ENCODE measurements around the gene DMAC2. TPM values are rescaled to one million over a fixed set of nuclear protein-coding genes. Genes with fewer than 3 reads are reported as not detected.

DMAC2 gene
- total and polyA plus RNA-seq, 2 of the 13 experiments (the other 11 are each of a cell fraction or from before 2014, with no cell fraction given): 39.0 to 66.0 TPM

GRCh38 chr19:41426952-41427646 lies 12.6 kb downstream of the DMAC2 start, which contains the start of gene B3GNT8:
Gene B3GNT8, minus strand, starts transcription at chr19:41427374. Its CDS starts 596 bp downstream, at chr19:41426778.
- peak within 1 kb of the TSS; percentile 90 for H3K4me2 ChIP-seq (ENCODE audit: low read depth, low read length)
- DNase-seq (ENCODE audit: low spot score) (peak; percentile 59), FAIRE-seq (no peak), ATAC-seq (peak; percentile 92)
- ChIA-PET CTCF (ENCODE audit: low intra/inter-chr PET ratio, low total read pairs) (no interaction called here), POLR2A (interaction anchor here (0.8 to 3.7 kb wide), 10 partner anchors 9 to 164 kb away, joined by 3 to 55 read pairs (median 4); partner anchors contain the start of genes B9D2 and DMAC2)
- peaks cover 52% of the 10 kb centered on the region for H3K4me1 ChIP-seq (ENCODE audit: insufficient read depth, low read length)
- 11% methylated on average over 16 of the region's 19 CpGs for WGBS (ENCODE audit: low lambda C conversion rate)
- no peaks in the 10 kb centered on the region for H3K79me2 ChIP-seq (ENCODE audit: insufficient read depth, low read length)
- peak within 1 kb of the TSS; percentile 48 for H3K27ac ChIP-seq (ENCODE audit: extremely low read length, insufficient read depth, low read length)
- no peaks in the 10 kb centered on the region for H4K20me1 ChIP-seq (ENCODE audit: insufficient read depth, low read length)
- H3K9ac ChIP-seq (ENCODE audit: insufficient read depth, low read depth, low read length): peak within 1 kb of the TSS; percentile 80
- intact Hi-C loops (cut with micrococcal nuclease; ENCODE audit: unreplicated experiment) (no loop called here), in situ Hi-C loops (cut with HindIII; ENCODE audit: extremely low pct_ligation_motif_present, low pct_unique_long_range_greater_than_20kb) (no loop called here)
- peaks cover 14 to 17% of the 10 kb centered on the region in 2 experiments; a peak in 3 of 5 replicates for H3K36me3 ChIP-seq (replicated peaks in 1 of 2; ENCODE audit: control insufficient read depth in 1 of 2, insufficient read depth in 2 of 2, low read length in 2 of 2)
- no peaks in the 10 kb centered on the region for H3K9me3 ChIP-seq (ENCODE audit: low read length)
- TSS peak; percentile 44 for BruUV-seq (replicated peaks)
- H3K27me3 ChIP-seq (ENCODE audit: control insufficient read depth in 1 of 2, insufficient read depth in 2 of 2, low read length in 2 of 2): no peaks in the 10 kb centered on the region
- H2AFZ ChIP-seq (ENCODE audit: low read length): no peak within 1 kb of the TSS
- H3K4me3 ChIP-seq (replicated peaks in 1 of 3; ENCODE audit: insufficient read depth in 1 of 3, low read depth in 2 of 3, low read length in 3 of 3): peak within 1 kb of the TSS; percentile 62 to 76 (median 64)
- TF ChIP-seq MEF2D (CRISPR knock-in tag; IDR thresholded peaks at IDR 0.05) (no peak; the same call in 1 of the 2 replicates), ZNF552 (CRISPR knock-in tag; IDR thresholded peaks at IDR 0.05; ENCODE audit: borderline replicate concordance) (no peak), THAP7 (CRISPR knock-in tag; IDR thresholded peaks at IDR 0.05) (no peak), HDAC1 (CRISPR knock-in tag; IDR thresholded peaks at IDR 0.05) (0 out of 2 replicates have a peak, but pooled peaks have one; percentile 26), ZNF710 (CRISPR knock-in tag; IDR thresholded peaks at IDR 0.05; ENCODE audit: borderline replicate concordance) (no peak), ZNF883 (CRISPR knock-in tag; IDR thresholded peaks at IDR 0.05; ENCODE audit: not compliant biosample characterization) (no peak), HNF4G (IDR thresholded peaks at IDR 0.05; ENCODE audit: borderline replicate concordance, low read depth, low read length) (no peak), HNF4G (CRISPR knock-in tag; IDR thresholded peaks at IDR 0.05; ENCODE audit: borderline replicate concordance, low read depth) (no peak), RBFOX2 (IDR thresholded peaks at IDR 0.05; ENCODE audit: low read depth, low read length) (0 out of 2 replicates have a peak, but pooled peaks have one; percentile 45), NBN (conservative IDR thresholded peaks at IDR 0.05) (no peak), SALL2 (CRISPR knock-in tag; IDR thresholded peaks at IDR 0.05) (no peak)
- TF ChIP-seq, protein P1, sequence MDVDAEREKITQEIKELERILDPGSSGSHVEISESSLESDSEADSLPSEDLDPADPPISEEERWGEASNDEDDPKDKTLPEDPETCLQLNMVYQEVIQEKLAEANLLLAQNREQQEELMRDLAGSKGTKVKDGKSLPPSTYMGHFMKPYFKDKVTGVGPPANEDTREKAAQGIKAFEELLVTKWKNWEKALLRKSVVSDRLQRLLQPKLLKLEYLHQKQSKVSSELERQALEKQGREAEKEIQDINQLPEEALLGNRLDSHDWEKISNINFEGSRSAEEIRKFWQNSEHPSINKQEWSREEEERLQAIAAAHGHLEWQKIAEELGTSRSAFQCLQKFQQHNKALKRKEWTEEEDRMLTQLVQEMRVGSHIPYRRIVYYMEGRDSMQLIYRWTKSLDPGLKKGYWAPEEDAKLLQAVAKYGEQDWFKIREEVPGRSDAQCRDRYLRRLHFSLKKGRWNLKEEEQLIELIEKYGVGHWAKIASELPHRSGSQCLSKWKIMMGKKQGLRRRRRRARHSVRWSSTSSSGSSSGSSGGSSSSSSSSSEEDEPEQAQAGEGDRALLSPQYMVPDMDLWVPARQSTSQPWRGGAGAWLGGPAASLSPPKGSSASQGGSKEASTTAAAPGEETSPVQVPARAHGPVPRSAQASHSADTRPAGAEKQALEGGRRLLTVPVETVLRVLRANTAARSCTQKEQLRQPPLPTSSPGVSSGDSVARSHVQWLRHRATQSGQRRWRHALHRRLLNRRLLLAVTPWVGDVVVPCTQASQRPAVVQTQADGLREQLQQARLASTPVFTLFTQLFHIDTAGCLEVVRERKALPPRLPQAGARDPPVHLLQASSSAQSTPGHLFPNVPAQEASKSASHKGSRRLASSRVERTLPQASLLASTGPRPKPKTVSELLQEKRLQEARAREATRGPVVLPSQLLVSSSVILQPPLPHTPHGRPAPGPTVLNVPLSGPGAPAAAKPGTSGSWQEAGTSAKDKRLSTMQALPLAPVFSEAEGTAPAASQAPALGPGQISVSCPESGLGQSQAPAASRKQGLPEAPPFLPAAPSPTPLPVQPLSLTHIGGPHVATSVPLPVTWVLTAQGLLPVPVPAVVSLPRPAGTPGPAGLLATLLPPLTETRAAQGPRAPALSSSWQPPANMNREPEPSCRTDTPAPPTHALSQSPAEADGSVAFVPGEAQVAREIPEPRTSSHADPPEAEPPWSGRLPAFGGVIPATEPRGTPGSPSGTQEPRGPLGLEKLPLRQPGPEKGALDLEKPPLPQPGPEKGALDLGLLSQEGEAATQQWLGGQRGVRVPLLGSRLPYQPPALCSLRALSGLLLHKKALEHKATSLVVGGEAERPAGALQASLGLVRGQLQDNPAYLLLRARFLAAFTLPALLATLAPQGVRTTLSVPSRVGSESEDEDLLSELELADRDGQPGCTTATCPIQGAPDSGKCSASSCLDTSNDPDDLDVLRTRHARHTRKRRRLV (CRISPR knock-in tag; IDR thresholded peaks at IDR 0.05): no peak
- TF ChIP-seq, protein P2, sequence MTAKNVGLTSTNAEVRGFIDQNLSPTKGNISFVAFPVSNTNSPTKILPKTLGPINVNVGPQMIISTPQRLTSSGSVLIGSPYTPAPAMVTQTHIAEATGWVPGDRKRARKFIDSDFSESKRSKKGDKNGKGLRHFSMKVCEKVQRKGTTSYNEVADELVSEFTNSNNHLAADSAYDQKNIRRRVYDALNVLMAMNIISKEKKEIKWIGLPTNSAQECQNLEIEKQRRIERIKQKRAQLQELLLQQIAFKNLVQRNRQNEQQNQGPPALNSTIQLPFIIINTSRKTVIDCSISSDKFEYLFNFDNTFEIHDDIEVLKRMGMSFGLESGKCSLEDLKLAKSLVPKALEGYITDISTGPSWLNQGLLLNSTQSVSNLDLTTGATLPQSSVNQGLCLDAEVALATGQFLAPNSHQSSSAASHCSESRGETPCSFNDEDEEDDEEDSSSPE (CRISPR knock-in tag; IDR thresholded peaks at IDR 0.05): no peak

Measured in HepG2 (cell line).